T1000 (cell line): ENCODE results near the gene ZNF18.
"Not testable (repeated sequence)": the region's sequence is repeated elsewhere in the genome, so short reads cannot be mapped to it uniquely, and the experiment has no call there.

ENCODE experiments used
- DNase-seq: peaks from one replicate; lab custom pipeline; 2025; ENCODE audit warnings: mixed read lengths; lab: John Stamatoyannopoulos, UW

ZNF18 gene

DNA sequence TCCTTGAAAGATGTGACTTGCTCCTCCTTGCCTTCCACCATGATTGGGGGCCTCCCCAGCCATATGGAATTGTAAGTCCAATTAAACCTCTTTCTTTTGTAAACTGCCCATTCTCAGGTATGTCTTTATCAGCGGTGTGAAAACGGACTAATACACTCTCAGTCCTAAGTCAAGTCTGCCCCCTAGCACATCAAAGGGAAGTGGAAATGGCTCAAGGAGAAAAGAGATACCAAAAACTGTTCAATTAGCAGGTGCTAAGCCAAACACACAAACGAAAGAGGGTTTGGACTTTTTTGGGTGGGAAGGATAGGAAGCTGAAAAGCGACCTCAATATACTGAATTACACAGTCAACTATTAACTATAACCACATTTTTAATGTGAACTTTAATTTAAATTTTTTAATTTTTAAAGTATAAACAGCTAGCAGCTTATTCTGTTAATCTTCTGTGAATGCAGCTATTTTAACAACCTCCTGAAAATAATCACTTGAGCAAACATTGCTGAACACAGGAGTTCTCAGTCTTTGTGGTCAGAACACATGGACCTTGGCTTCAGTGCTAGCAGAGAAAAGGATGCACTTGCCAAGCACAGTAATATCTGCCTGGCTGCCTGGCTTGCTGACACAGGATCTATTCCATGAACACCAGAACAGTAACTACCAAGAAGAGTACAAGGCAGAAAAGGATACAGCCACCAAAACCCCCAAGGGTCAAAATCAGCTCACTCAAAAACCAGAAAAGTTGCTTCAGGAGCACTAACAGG, 10.9 kb downstream of the ZNF18 start:
- no peak for DNase-seq

DNA sequence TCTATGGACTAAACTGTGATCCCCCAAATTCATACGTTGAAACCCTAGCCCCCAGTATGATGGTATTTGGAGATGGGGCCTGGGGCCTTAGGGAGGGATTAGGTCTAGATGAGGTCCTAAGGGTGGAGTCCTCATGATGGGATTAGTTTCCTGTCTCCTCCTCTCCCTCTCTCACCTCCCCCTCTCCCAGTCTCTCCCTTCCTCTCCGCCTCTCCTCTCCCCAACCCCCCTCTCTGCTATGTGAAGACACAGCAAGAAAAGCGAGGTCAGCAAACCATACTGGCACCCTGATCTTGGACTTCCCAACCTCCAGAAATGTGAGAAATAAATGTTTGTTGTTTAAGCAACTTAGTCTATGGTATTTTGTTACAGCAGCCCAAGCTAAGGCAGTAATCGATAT, 15.4 kb downstream of the ZNF18 start:
- no peak for DNase-seq

DNA sequence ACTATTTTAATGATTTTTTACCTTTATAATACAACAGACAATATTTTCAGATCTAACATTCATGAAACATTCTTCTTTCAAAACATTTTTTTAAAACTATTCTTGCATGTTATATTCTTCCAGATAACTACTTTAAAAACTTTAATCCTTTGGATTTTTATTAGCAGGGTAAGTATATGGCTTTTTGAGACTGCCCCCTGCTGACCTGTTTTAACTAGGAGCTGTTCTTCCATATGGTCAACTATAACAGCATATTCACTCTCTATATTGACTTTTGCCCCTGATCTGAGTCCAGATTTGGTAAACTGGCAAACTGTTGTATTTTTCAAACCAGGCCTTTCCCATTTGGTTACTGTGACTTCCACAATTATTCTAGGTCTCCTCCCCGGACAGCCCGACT, 16.5 kb downstream of the ZNF18 start:
- DNase-seq, result no peak

DNA sequence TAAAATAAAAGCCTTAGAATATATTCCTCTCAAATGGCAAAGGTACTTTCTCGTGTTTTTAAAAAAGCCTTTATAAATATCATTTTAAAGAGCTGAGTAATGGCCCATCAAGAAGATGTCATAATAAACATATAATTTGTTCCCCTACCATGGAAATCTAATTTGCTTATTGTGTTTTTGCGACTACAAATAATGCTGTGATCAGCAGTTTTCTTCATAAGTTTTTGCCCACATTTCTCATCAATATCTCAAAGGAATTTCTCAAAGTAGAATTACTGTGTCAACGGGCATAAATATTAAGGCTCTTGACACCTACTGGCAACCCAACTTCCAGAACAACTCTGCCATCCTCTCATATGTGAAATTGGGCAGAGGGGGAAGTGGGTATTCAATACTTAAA, 17.5 kb downstream of the ZNF18 start:
- no peak for DNase-seq

DNA sequence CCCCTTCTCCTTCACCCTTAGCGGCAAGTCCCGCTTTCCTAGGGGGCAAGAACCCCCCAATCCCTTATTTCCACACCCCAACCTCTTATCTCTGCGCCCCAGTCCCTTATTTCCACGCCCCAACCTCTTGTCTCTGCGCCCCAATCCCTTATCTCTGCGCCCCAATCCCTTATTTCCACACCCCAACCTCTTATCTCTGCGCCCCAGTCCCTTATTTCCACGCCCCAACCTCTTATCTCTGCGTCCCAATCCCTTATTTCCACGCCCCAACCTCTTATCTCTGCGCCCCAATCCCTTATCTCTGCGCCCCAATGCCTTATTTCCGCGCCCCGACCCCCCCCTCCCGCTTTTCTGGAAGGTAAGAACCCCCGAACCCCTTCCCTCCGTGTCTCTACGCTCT, 24.5 kb downstream of the ZNF18 start:
- DNase-seq, result not testable (repeated sequence)

DNA sequence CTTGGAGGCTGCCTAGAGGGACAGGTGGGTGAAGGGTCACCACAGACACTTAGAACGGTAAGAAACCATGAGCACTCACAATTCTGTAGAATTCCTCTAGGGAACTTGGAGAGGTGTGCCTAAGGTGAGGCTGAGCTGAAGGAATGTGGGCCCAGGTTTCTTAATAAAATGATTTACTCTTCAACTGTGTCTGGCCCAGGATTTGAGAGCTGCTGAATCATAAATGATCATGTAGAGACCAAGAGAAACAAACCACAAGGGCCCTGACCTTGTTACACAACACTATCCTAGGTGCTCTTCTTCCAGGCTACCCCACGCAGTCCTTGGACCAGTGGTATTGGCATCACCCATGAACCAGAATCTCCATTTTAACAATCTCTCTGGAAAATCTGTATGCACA, 27.7 kb downstream of the ZNF18 start:
- DNase-seq, result no peak

DNA sequence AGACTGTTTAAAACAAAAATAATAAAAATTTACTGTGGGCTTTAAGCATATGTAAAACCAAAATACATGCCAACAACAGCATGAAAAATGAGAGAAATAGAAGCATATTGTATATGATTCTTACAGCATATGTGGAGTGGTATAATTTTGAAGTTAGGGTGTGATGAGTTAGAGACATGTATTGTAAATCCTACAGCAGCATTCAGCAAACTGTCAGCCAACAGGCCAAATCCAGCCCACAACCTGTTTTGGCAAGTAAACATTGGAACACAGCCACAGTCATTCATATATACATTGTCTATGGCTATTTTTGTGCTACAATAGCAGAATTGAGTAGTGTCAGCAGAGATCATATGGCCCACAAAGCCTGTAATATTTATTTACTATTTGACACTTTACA, 42.3 kb downstream of the ZNF18 start:
- no peak for DNase-seq

DNA sequence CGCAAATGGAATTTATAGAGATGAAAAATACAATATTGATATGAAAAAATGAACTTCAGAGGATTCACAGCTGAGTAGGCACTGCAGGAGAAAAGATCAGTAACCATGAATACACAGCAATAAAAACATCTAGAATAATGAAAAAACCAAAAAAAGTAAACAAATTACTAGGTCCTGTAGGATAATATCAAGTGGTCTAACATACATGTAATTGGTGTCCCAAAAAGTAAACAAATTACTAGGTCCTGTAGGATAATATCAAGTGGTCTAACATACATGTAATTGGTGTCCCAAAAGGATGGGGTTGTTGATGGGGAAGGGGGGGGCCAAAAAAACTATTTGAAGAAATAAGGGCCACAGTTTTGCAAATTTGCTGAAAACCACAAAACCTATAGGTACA, 43.4 kb downstream of the ZNF18 start:
- no peak for DNase-seq

DNA sequence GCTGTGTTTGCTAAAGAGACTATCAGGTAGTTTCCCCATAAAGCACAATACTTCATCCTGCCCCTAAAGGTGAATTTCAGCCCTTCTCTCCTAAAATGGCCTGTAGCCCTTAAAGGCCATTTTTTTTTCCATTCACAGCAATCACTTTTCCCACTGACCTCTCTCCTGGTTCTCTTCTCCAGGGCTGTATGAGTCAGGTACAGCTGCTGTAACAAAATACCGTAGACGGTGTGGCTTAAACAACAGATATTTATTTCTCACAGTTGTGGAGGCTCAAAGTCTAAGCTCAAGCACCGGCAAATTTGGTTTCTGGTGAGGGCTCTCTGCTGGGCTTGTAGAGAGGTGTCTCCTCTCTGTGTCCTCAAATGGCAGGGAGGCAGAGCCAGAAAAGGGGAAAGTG, 44.7 kb downstream of the ZNF18 start:
- DNase-seq, result no peak

DNA sequence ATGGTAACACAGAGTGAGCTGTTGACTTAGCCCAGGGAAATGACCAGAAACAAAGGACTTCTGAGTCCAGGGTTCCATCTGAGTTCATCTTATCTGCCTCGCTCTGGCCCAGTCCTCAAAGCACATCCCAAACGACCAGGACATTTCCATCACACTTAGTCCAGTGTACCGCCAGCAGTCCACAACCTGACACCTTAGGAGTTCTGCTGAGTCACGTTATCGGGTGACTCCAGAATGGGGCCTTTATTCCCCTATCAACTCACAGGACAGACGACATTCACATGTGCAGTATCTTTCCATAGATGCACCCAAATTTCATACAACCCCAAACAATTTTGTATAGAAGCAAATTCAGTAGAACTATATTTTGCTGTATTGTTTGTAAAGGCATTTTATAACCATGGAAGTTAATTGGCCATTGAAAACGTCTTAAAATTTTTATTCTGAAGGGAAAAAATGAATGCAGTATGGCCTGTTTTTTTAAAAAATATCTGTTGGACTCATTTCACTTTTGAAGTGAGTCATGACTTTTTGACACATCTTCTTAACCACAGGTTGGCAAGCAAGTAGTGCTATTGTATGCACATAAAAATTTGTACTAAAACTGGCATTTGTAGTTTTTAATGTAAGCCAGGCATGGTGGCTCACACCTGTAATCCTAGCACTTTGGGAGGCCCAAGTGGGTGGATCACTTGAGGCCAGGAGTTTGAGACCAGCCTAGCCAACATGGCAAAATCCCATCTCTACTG, 46.3 kb downstream of the ZNF18 start:
- DNase-seq, result no peak

DNA sequence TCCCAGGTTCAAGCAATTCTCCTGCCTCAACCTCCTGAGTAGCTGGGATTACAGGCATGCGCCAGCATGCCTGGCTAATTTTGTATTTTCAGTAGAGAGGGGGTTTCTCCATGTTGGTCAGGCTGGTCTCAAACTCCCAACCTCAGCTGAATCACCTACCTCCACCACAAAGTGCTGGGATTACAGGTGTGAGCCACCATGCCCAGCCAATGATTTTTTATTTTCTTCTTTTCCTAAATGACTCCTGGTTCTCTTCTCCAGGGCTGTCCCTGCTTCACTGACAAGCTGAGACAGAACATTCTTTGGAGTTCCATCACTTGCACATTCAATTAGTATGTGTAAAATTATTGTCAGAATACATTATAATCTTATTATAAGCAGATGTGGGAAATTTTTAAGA, 47.7 kb downstream of the ZNF18 start:
- not testable (repeated sequence) for DNase-seq

DNA sequence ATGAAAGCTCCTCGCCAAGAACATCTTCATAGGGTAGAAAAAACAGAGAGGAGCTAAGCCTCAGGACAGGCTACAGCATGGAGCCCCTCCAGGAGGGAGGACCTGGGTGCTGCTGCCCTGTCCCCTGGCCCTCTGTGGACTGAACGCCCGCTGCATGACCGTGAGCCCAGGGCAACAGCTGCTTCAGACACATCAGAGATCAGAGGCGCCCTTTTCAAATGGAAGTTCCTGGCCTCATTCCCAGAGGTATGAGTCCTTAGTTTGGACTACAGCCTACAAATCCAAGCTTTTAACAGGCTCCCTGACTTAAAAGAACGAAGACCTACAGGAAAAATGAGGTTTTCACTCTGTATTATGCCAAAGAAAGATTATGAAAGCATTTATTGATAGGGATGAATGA, 48.5 kb downstream of the ZNF18 start:
- no peak for DNase-seq

DNA sequence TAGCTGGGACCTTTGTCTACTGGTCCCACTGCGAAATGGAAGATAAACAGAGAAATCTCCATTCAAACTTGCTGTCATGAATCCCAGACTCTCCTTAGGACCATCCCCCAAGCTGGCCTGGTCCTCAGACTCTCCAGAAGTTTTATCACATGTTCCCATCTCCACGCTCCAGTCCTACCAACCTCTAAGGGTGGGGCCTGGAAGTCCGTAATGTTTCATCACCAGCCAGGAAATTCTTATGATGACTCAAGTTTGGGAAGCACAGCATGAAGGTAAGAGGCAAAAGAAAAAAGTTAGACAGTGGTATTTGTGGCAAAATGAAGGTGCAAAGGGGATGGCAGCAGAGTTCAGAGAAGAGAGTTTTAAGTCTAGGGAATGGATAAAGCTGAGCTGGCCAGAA, 52.7 kb downstream of the ZNF18 start:
- no peak for DNase-seq

DNA sequence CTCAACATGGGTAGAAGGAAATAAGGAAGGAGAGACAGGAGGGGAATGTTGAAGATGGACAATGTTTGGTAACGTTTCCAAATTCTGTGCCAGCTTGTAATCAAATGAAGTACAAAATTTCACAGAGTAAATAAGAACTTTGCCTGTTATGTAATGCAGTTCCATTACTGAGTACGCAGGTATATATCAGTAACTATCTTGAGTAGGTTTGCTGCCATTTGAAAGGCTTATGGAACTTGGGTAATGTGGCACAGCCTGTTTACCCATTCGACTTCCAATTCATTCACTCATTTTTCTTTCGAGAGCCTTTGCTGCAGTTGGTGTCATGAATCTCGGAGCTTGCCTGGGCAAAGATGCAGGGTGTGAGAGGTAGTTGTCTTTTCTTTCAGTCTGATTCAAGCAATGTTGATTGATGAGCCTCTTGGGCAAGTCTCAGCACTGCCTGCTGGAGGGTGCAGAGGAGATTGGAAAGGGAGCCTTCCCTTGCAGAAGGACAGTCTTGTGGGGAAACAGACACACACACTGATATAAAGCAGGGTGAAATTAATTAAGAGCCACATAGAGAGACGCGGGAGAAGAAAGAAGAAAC, 53.4 kb downstream of the ZNF18 start:
- DNase-seq, result no peak

DNA sequence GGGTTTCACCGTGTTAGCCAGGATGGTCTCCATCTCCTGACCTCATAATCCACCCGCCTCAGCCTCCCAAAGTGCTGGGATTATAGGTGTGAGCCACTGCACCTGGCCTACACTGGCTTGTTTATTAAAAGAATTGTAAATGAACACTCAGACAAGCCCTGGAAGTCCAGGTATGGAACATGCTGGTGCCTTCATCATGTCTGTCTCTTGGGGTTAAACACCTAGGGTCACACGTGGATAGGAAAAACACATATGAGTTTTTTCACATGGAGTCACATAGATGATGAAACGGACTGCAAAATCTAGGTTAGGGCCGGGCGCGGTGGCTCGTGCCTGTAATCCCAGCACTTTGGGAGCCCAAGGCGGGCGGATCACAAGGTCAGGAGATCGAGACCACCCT, 54.2 kb downstream of the ZNF18 start:
- DNase-seq, result not testable (repeated sequence)

DNA sequence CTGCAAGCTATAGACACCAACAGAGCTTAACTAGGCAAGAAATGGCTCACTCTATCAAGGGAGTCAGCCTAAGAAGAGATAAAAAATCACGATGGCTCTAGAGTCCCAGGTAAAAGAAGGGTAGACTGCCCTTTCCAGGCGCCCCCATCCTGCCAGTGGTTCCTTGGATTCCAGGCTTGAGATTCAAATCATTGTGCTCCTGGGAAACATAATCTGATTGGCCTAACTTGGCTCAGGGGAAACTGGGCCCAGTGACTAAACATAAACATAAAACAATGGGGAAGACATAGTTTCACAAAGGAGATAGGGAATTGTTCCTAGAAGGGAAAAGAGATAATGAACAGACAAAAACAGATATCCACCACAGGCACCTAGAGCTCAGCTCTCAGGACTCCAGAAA, 56.4 kb downstream of the ZNF18 start:
- no peak for DNase-seq

DNA sequence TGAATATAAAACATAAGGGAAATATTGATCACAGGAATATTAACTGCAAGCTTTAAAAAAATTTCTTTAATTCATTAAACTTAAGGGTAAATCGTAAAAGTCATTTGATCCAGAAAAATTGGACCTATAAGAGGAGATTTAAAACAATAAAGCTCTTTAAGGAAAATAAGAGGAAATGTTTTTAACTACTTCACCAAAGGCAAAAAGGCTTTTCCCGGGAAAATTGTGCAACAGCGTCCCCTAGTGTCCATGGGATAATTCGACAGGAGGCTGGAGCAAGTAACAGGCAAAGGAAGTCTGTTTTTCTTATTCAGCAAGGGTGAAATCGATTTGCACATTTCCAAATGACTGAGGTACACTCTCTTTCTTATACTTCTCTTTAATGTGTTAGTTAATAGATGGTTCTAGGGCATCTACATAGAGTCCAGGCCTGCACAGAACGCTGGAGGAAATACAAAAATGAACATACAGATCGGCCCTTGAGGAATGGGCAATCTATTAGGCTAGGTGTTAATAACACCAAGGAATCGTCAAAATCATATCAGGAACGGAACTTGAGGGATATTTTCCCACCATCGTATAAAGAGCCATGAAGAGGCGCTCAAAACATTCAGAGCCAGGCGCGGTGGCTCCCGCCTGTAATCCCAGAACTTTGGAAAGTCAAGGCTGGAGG, 61.4 kb downstream of the ZNF18 start:
- no peak for DNase-seq

DNA sequence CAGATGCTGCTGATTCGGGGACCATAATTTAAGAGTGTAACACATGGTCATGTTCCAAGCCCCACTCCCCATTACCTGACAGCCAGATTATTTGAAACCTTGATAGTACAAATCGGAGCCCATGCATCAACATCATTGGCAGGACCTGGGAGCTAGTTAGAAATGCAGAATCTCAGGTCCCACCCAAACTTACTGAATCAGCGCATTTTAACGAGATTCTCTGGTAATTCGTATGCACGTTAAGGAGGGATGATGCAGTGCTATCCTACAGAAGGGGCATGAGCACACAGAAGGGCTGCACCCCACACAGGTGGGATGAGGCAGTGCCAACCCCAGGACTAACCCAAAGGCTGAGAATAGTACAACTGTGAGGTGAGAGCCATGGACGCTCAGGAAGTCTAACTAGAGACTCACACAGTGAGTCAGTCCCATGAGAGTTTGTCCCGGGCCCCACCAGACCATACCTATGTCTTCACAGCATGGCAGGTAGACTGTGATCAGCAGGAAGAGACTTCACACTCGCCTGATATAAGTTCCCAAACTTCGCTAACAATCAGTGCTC, 64.9 kb downstream of the ZNF18 start:
- DNase-seq, result no peak

DNA sequence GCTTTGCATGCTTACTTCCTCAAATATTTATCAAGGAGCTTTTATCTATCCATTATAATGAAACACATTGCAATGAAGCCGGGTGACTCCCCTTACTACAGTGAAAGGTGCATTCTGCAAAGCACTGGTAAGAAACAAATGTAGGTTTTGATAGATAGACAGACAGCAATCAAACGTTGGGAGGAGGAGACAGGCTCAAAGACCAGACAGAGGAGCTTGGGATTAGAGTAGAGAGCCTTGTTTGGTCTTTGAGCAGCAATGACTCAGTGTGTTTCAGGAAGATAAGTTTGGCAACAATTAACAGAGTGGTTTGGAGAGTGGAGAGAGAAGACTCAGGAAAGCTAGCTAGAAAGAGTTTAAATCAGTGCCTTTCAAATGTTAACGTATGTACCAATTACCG, 68.8 kb downstream of the ZNF18 start:
- no peak for DNase-seq
